Gastroesophageal sphincter (tissue), 3 donors: ENCODE results near the gene MACIR.

Experiments
- EP300 ChIP-seq: sonication (generic); formaldehyde crosslinking; IDR thresholded peaks from one replicate; pipeline ENCODE4 v1.6.1; 2017; ENCODE audit warnings: antibody characterized with exemption, mild to moderate bottlenecking
- POLR2A ChIP-seq, 2 donors: fragments of 450-650 bp; IDR thresholded peaks; one replicate each; pipeline ENCODE4 v1.6.1; 2017; ENCODE audit warnings: antibody characterized with exemption in 2 of 2, mild to moderate bottlenecking in 2 of 2, moderate library complexity in 1 of 2
- POLR2AphosphoS5 ChIP-seq: sonication (generic); formaldehyde crosslinking; IDR thresholded peaks from one replicate; pipeline ENCODE4 v1.6.1; 2017; ENCODE audit warnings: antibody characterized with exemption
- TF ChIP-seq, protein P1 (sequence below), 4 experiments: fragments of 200-600 bp in 2 of 4; fragments of 450-650 bp in 2 of 4; sonication (generic) in 1 of 4; IDR thresholded peaks; one replicate each; pipeline ENCODE4 v1.5.1; 2017 to 2019; ENCODE audit warnings: antibody characterized with exemption in 4 of 4, mild to moderate bottlenecking in 2 of 4, moderate library complexity in 2 of 4

DNA sequence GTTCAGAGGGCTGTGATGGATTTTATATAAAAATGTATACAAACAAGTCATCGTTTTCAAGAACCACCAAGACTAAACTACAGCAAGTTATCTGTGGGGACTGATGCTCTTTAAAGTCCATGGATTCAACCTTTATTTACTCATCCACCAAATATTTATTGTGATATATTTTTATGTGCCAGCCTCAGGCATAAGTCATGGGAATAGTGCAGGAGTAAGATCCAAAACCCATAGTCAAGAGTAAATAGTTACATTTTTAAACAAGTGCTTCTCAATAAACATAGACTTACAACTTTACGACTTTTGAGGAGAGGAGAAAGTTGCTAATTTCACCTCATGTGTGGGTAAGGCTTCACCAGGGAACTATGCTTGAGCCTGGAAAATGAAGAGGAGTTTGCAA lies 24.6 kb downstream of the MACIR start:
- TF ChIP-seq, protein P1, sequence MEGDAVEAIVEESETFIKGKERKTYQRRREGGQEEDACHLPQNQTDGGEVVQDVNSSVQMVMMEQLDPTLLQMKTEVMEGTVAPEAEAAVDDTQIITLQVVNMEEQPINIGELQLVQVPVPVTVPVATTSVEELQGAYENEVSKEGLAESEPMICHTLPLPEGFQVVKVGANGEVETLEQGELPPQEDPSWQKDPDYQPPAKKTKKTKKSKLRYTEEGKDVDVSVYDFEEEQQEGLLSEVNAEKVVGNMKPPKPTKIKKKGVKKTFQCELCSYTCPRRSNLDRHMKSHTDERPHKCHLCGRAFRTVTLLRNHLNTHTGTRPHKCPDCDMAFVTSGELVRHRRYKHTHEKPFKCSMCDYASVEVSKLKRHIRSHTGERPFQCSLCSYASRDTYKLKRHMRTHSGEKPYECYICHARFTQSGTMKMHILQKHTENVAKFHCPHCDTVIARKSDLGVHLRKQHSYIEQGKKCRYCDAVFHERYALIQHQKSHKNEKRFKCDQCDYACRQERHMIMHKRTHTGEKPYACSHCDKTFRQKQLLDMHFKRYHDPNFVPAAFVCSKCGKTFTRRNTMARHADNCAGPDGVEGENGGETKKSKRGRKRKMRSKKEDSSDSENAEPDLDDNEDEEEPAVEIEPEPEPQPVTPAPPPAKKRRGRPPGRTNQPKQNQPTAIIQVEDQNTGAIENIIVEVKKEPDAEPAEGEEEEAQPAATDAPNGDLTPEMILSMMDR (IDR thresholded peaks at IDR 0.05) = no peak
- TF ChIP-seq POLR2A (IDR thresholded peaks at IDR 0.05) = no peak
- TF ChIP-seq POLR2AphosphoS5 = no peak
- no peak for TF ChIP-seq EP300
